Uterus (tissue), 4 donors: ENCODE data around the gene GOLGA3. TPM values are rescaled to one million over a fixed set of nuclear protein-coding genes. Genes with fewer than 3 reads are reported as not detected.

Source experiments
- DNase-seq, 2 donors: peaks; one replicate each; pipeline ENCODE4 v3.0.0-alpha.2; 2019 to 2020
- H3K27ac ChIP-seq, 2 donors: fragments of 200-600 bp; sonication (generic); 1 replicate in 1 of 2; 2 replicates in 1 of 2; pipeline ENCODE4 v1.5.1; 2016 to 2018
- H3K27me3 ChIP-seq, 2 donors: fragments of 200-600 bp; sonication (generic); one replicate each; pipeline ENCODE4 v1.5.1; 2018 to 2019; ENCODE audit warnings: control low read depth in 1 of 2
- H3K36me3 ChIP-seq, 2 donors: fragments of 200-600 bp; sonication (generic); one replicate each; pipeline ENCODE4 v1.5.1; 2019; ENCODE audit warnings: control low read depth in 1 of 2
- H3K4me1 ChIP-seq, 2 donors: fragments of 200-600 bp; sonication (generic); one replicate each; pipeline ENCODE4 v1.5.1; 2018 to 2019; ENCODE audit warnings: control low read depth in 1 of 2
- H3K4me3 ChIP-seq, 2 donors: fragments of 200-600 bp; sonication (generic); 1 replicate in 1 of 2; 2 replicates in 1 of 2; pipeline ENCODE4 v1.5.1; 2018 to 2019; ENCODE audit warnings: mild to moderate bottlenecking in 1 of 2
- H3K9me3 ChIP-seq, 2 donors: fragments of 200-600 bp; sonication (generic); one replicate each; pipeline ENCODE4 v1.5.1; 2019; ENCODE audit warnings: control low read depth in 1 of 2
- CTCF ChIP-seq, 4 experiments: fragments of 200-600 bp in 2 of 4; fragments of 450-650 bp in 2 of 4; sonication (generic) in 2 of 4; IDR thresholded peaks; one replicate each; pipeline ENCODE4 v1.5.1; 2016 to 2019; ENCODE audit warnings: antibody characterized with exemption in 4 of 4, mild to moderate bottlenecking in 2 of 4, moderate library complexity in 1 of 4
- POLR2A ChIP-seq, 2 donors: fragments of 450-650 bp; IDR thresholded peaks; one replicate each; pipeline ENCODE4 v1.6.1; 2016; ENCODE audit warnings: antibody characterized with exemption in 2 of 2, mild to moderate bottlenecking in 1 of 2, moderate library complexity in 1 of 2
- intact Hi-C: fragments of 100-400 bp; cut with DNase I; formaldehyde crosslinking; loops from one replicate; pipeline ENCODE4 v1.15.1; 2023; ENCODE audit warnings: low total_unique reads
- total RNA-seq, 4 donors: library from RNA; depleted of rRNA in 3 of 4; stranded (reverse); fragments of >200 nt in 3 of 4; gene quantifications; one replicate each; pipeline versions ENCODE4 v1.1.0 to v1.2.4, GENCODE V29; 2014 to 2023
- donor health status: DM: yes; HTN: yes; CAD: no.

The GOLGA3 gene
- total RNA-seq, 4 donors from 2014 or later = 46.2 to 138 (median 90.1) TPM

GRCh38 chr12:132833341-132833740 is 4.7 kb upstream of the GOLGA3 start:
- intact Hi-C loops = no loop called here
- H3K4me3 ChIP-seq = no peak overlapping the region
- H3K4me1 ChIP-seq = peaks cover 0 to 6% of the 10 kb centered on the region in 2 donors
- no peaks in the 10 kb centered on the region for H3K36me3 ChIP-seq
- TF ChIP-seq POLR2A (IDR thresholded peaks at IDR 0.05) (no peak), CTCF (IDR thresholded peaks at IDR 0.05) (no peak)
- DNase-seq = no peak
- H3K27me3 ChIP-seq = no peaks in the 10 kb centered on the region
- H3K27ac ChIP-seq = no peak overlapping the region
- no peaks in the 10 kb centered on the region for H3K9me3 ChIP-seq

GRCh38 chr12:132831771-132832170 is 3.1 kb upstream of the GOLGA3 start:
- intact Hi-C loops = no loop called here
- Histone ChIP-seq H3K9me3 (no peaks in the 10 kb centered on the region), H3K27ac (no peak overlapping the region), H3K36me3 (no peaks in the 10 kb centered on the region), H3K4me3 (no peak overlapping the region), H3K27me3 (no peaks in the 10 kb centered on the region), H3K4me1 (peaks cover 0 to 13% of the 10 kb centered on the region in 2 donors)
- DNase-seq = no peak
- TF ChIP-seq CTCF (IDR thresholded peaks at IDR 0.05) (no peak), POLR2A (IDR thresholded peaks at IDR 0.05) (no peak)

- intact Hi-C loops = no loop called here
- peak in 1 of 2 donors; percentile 28 for DNase-seq
- H3K27me3 ChIP-seq = no peaks in the 10 kb centered on the region
- no peaks in the 10 kb centered on the region for H3K9me3 ChIP-seq
- no peak for TF ChIP-seq CTCF (IDR thresholded peaks at IDR 0.05)
- TF ChIP-seq POLR2A (IDR thresholded peaks at IDR 0.05) = no peak
- peak overlapping the region; percentile 97 to 99 for H3K27ac ChIP-seq
- peak overlapping the region; percentile 78 to 81 for H3K4me3 ChIP-seq
- H3K36me3 ChIP-seq = no peaks in the 10 kb centered on the region
- H3K4me1 ChIP-seq = peaks cover 0 to 21% of the 10 kb centered on the region in 2 donors
Measured at GRCh38 chr12:132827763-132828703, 636 bp downstream of the GOLGA3 start.

- TF ChIP-seq CTCF (IDR thresholded peaks at IDR 0.05) = no peak
- DNase-seq = no peak
- Histone ChIP-seq H3K4me1 (peaks cover 0 to 21% of the 10 kb centered on the region in 2 donors), H3K27me3 (no peaks in the 10 kb centered on the region), H3K9me3 (no peaks in the 10 kb centered on the region), H3K4me3 (no peak overlapping the region), H3K27ac (no peak overlapping the region), H3K36me3 (no peaks in the 10 kb centered on the region)
- intact Hi-C loops = no loop called here
Measured at GRCh38 chr12:132825861-132826260, 2.8 kb downstream of the GOLGA3 start.

- Histone ChIP-seq H3K4me3 (no peak overlapping the region), H3K36me3 (no peaks in the 10 kb centered on the region), H3K4me1 (peaks cover 0 to 21% of the 10 kb centered on the region in 2 donors), H3K27ac (no peak overlapping the region), H3K9me3 (no peaks in the 10 kb centered on the region), H3K27me3 (no peaks in the 10 kb centered on the region)
- no peak for TF ChIP-seq CTCF (IDR thresholded peaks at IDR 0.05)
- TF ChIP-seq POLR2A (IDR thresholded peaks at IDR 0.05) = no peak
- intact Hi-C loops = no loop called here
- DNase-seq = no peak
Measured at GRCh38 chr12:132825089-132825488, 3.6 kb downstream of the GOLGA3 start.
